ENCODE data around the gene SHISA5.
A peak's percentile ranks its signal among the peaks of the same experiment; 100 is the strongest.
"Not testable (repeated sequence)": the region's sequence is repeated elsewhere in the genome, so short reads cannot be mapped to it uniquely, and the experiment has no call there.

SHISA5 gene

GRCh38 chr3:48518638-48519276 lies 14.8 kb upstream of the SHISA5 start:
- DNase-seq = no peak

GRCh38 chr3:48518069-48518468 lies 14.1 kb upstream of the SHISA5 start:
- no peak for DNase-seq

- DNase-seq = no peak
These were observed 12.6 kb upstream of the SHISA5 start for GRCh38 chr3:48516571-48516970.

- no peak for DNase-seq
These were observed 10.7 kb upstream of the SHISA5 start for GRCh38 chr3:48514431-48515227.

- no peak for DNase-seq
These were observed 7.6 kb upstream of the SHISA5 start for GRCh38 chr3:48511551-48511950.

- DNase-seq = peak; percentile 15
These were observed 3.5 kb upstream of the SHISA5 start for GRCh38 chr3:48507256-48508061.

- no peak for DNase-seq
These were observed 2.1 kb upstream of the SHISA5 start for GRCh38 chr3:48505968-48506504.

- no peak for DNase-seq
These were observed 1.2 kb upstream of the SHISA5 start for GRCh38 chr3:48505146-48505545.

GRCh38 chr3:48503401-48504050 lies 448 bp downstream of the SHISA5 start:
- DNase-seq = no peak

GRCh38 chr3:48502728-48503168 lies 1.2 kb downstream of the SHISA5 start:
- DNase-seq = no peak

GRCh38 chr3:48502121-48502520 lies 1.9 kb downstream of the SHISA5 start:
- DNase-seq = no peak

GRCh38 chr3:48501196-48501595 lies 2.8 kb downstream of the SHISA5 start:
- DNase-seq = no peak

- DNase-seq = no peak
These were observed 3.3 kb downstream of the SHISA5 start for GRCh38 chr3:48500656-48501055.

GRCh38 chr3:48493203-48493501 lies 10.8 kb downstream of the SHISA5 start:
- no peak for DNase-seq

- no peak for DNase-seq
These were observed 11.3 kb downstream of the SHISA5 start for GRCh38 chr3:48492461-48493202.

- no peak for DNase-seq
These were observed 17.0 kb downstream of the SHISA5 start for GRCh38 chr3:48486952-48487351.

GRCh38 chr3:48482822-48483221 lies 21.2 kb downstream of the SHISA5 start:
- DNase-seq = not testable (repeated sequence)

GRCh38 chr3:48480891-48481290 lies 23.1 kb downstream of the SHISA5 start:
- not testable (repeated sequence) for DNase-seq

GRCh38 chr3:48478626-48479555 lies 25.1 kb downstream of the SHISA5 start:
- DNase-seq = no peak

- DNase-seq = no peak
These were observed 25.9 kb downstream of the SHISA5 start for GRCh38 chr3:48477959-48478520.
